Measurements from ENCODE around the gene GNAL.
A peak's percentile ranks its signal among the peaks of the same experiment; 100 is the strongest.
"Not testable (repeated sequence)": the region's sequence is repeated elsewhere in the genome, so short reads cannot be mapped to it uniquely, and the experiment has no call there.

The GNAL gene

GRCh38 chr18:11877497-11878135 is 188.6 kb downstream of the GNAL start:
- DNase-seq (ENCODE audit: low spot score), result no peak

GRCh38 chr18:11880586-11881304 is 191.7 kb downstream of the GNAL start:
- no peak for DNase-seq (ENCODE audit: low spot score)

- no peak for DNase-seq (ENCODE audit: low spot score)
These were observed 193.6 kb downstream of the GNAL start for GRCh38 chr18:11882636-11883035.

GRCh38 chr18:11883153-11883552 is 194.1 kb downstream of the GNAL start:
- DNase-seq (ENCODE audit: low spot score), result peak; percentile 31

GRCh38 chr18:11884396-11885030 is 195.4 kb downstream of the GNAL start:
- DNase-seq (ENCODE audit: low spot score), result no peak

- DNase-seq (ENCODE audit: low spot score), result no peak
These were observed 196.3 kb downstream of the GNAL start for GRCh38 chr18:11885278-11885947.

GRCh38 chr18:11886577-11887110 is 197.6 kb downstream of the GNAL start:
- DNase-seq (ENCODE audit: low spot score), result no peak

GRCh38 chr18:11887328-11888128 is 198.5 kb downstream of the GNAL start:
- DNase-seq (ENCODE audit: low spot score), result no peak

GRCh38 chr18:11888726-11889125 is 199.7 kb downstream of the GNAL start:
- DNase-seq (ENCODE audit: low spot score), result no peak

GRCh38 chr18:11889284-11889683 is 200.2 kb downstream of the GNAL start:
- DNase-seq (ENCODE audit: low spot score), result no peak

GRCh38 chr18:11891737-11892136 is 202.7 kb downstream of the GNAL start:
- DNase-seq (ENCODE audit: low spot score), result no peak

GRCh38 chr18:11892438-11892837 is 203.4 kb downstream of the GNAL start:
- not testable (repeated sequence) for DNase-seq (ENCODE audit: low spot score)

- DNase-seq (ENCODE audit: low spot score), result no peak
These were observed 208.7 kb downstream of the GNAL start for GRCh38 chr18:11897781-11898180.

- DNase-seq (ENCODE audit: low spot score), result no peak
These were observed 210.0 kb downstream of the GNAL start for GRCh38 chr18:11899063-11899462.

- no peak for DNase-seq (ENCODE audit: low spot score)
These were observed 212.9 kb downstream of the GNAL start for GRCh38 chr18:11901826-11902438.

GRCh38 chr18:11902522-11903292 is 213.6 kb downstream of the GNAL start:
- no peak for DNase-seq (ENCODE audit: low spot score)

- DNase-seq (ENCODE audit: low spot score), result no peak
These were observed 216.5 kb downstream of the GNAL start for GRCh38 chr18:11905613-11906012.

- DNase-seq (ENCODE audit: low spot score), result no peak
These were observed 217.1 kb downstream of the GNAL start for GRCh38 chr18:11906176-11906575.

GRCh38 chr18:11906926-11907874 is 218.1 kb downstream of the GNAL start:
- no peak for DNase-seq (ENCODE audit: low spot score)

Measured in AG08396 (cell line).